Neuronal stem cell (in vitro differentiated cells): Measurements from ENCODE around the gene TRIM8.

Source experiments
- DNase-seq: peaks from one replicate; pipeline ENCODE4 v3.0.0-alpha.2; 2013; ENCODE audit warnings: low spot score
- H2AFZ ChIP-seq: one replicate; pipeline ENCODE4 v1.6.1; 2013; ENCODE audit warnings: mild to moderate bottlenecking, low read length, inconsistent platforms
- H2AK5ac ChIP-seq: 2 replicates; pipeline ENCODE4 v1.6.1; 2013; ENCODE audit warnings: low read depth, mild to moderate bottlenecking, inconsistent platforms, low read length, moderate library complexity, mixed read lengths
- H2BK120ac ChIP-seq: 2 replicates; pipeline ENCODE4 v1.6.1; 2013; ENCODE audit warnings: low read depth, mild to moderate bottlenecking, inconsistent platforms, low read length, moderate library complexity, mixed read lengths
- H2BK12ac ChIP-seq: one replicate; pipeline ENCODE4 v1.6.1; 2013; ENCODE audit warnings: low read length, inconsistent platforms
- H2BK15ac ChIP-seq: 2 replicates; pipeline ENCODE4 v1.6.1; 2013; ENCODE audit warnings: mild to moderate bottlenecking, low read length, inconsistent platforms, mixed read lengths
- H2BK5ac ChIP-seq: one replicate; pipeline ENCODE4 v1.6.1; 2013; ENCODE audit warnings: inconsistent platforms, mild to moderate bottlenecking, low read length, moderate library complexity
- H3K14ac ChIP-seq: one replicate; pipeline ENCODE4 v1.6.1; 2013; ENCODE audit warnings: low read length, inconsistent platforms
- H3K18ac ChIP-seq: 2 replicates; pipeline ENCODE4 v1.6.1; 2013; ENCODE audit warnings: low read length, inconsistent platforms
- H3K23ac ChIP-seq: 2 replicates; pipeline ENCODE4 v1.6.1; 2013; ENCODE audit warnings: low read depth, mild to moderate bottlenecking, mixed read lengths, low read length, inconsistent platforms; ENCODE audit not compliant: poor library complexity
- H3K27ac ChIP-seq: replicated peaks from 3 replicates; pipeline ENCODE4 v1.5.1; 2013; ENCODE audit warnings: low read length, inconsistent platforms
- H3K27me3 ChIP-seq, 3 experiments: 2 replicates each; pipeline ENCODE4 v1.6.1; 2013; ENCODE audit warnings: low read length in 3 of 3, mild to moderate bottlenecking in 2 of 3, inconsistent platforms in 1 of 3, low read depth in 1 of 3, mixed read lengths in 1 of 3, moderate library complexity in 1 of 3; ENCODE audit not compliant: control insufficient read depth in 3 of 3, insufficient read depth in 3 of 3
- H3K36me3 ChIP-seq, 2 donors: replicated peaks in 1 of 2; 2 replicates each; pipeline ENCODE4 v1.6.1; 2013; ENCODE audit warnings: low read length in 2 of 2; ENCODE audit not compliant: control insufficient read depth in 2 of 2, insufficient read depth in 2 of 2
- H3K4ac ChIP-seq: 2 replicates; pipeline ENCODE4 v1.6.1; 2013; ENCODE audit warnings: inconsistent platforms, mild to moderate bottlenecking, low read length, moderate library complexity
- H3K4me1 ChIP-seq, 2 donors: 1 replicate in 1 of 2; 2 replicates in 1 of 2; pipeline ENCODE4 v1.6.1; 2013; ENCODE audit warnings: low read length in 2 of 2, low read depth in 1 of 2; ENCODE audit not compliant: control insufficient read depth in 2 of 2, insufficient read depth in 1 of 2
- H3K4me2 ChIP-seq: one replicate; pipeline ENCODE4 v1.6.1; 2013; ENCODE audit warnings: mild to moderate bottlenecking, low read length, inconsistent platforms; ENCODE audit not compliant: insufficient read depth, poor library complexity, severe bottlenecking
- H3K4me3 ChIP-seq, 2 donors: 2 replicates each; pipeline ENCODE4 v1.5.1; 2013; ENCODE audit warnings: low read length in 2 of 2, mild to moderate bottlenecking in 2 of 2, inconsistent platforms in 1 of 2, moderate library complexity in 1 of 2
- H3K79me1 ChIP-seq: one replicate; pipeline ENCODE4 v1.6.1; 2013; ENCODE audit warnings: low read depth, mild to moderate bottlenecking, inconsistent platforms, low read length, moderate library complexity
- H3K9ac ChIP-seq: one replicate; pipeline ENCODE4 v1.6.1; 2013; ENCODE audit warnings: mild to moderate bottlenecking, low read depth, low read length, inconsistent platforms; ENCODE audit not compliant: poor library complexity
- H3K9me3 ChIP-seq, 2 donors: replicated peaks in 1 of 2; 2 replicates each; pipeline versions ENCODE3 to v1.6.1; 2013; ENCODE audit warnings: low read length in 2 of 2, mild to moderate bottlenecking in 2 of 2, inconsistent platforms in 1 of 2, low read depth in 1 of 2, mixed read lengths in 1 of 2, moderate library complexity in 1 of 2; ENCODE audit not compliant: control insufficient read depth in 2 of 2, insufficient read depth in 1 of 2
- H4K8ac ChIP-seq: one replicate; pipeline ENCODE4 v1.6.1; 2013; ENCODE audit warnings: low read depth, mild to moderate bottlenecking, inconsistent platforms, low read length, moderate library complexity
- H4K91ac ChIP-seq: one replicate; pipeline ENCODE4 v1.6.1; 2013; ENCODE audit warnings: low read length, low read depth, mild to moderate bottlenecking, inconsistent platforms; ENCODE audit not compliant: poor library complexity
- WGBS, 2 donors: extraction: QIAGEN DNeasy Blood & Tissue Kit; methylation state at CpG; one replicate each; pipeline ENCODE4 v1.1.7; 2013; ENCODE audit warnings: missing lambda C conversion rate in 2 of 2, mixed read lengths in 1 of 2; ENCODE audit not compliant: insufficient read length in 2 of 2, insufficient replicate concordance in 1 of 2; ENCODE audit errors: extremely low coverage in 2 of 2; 5-methylcytosine and 5-hydroxymethylcytosine counted together

TRIM8 gene

DNA sequence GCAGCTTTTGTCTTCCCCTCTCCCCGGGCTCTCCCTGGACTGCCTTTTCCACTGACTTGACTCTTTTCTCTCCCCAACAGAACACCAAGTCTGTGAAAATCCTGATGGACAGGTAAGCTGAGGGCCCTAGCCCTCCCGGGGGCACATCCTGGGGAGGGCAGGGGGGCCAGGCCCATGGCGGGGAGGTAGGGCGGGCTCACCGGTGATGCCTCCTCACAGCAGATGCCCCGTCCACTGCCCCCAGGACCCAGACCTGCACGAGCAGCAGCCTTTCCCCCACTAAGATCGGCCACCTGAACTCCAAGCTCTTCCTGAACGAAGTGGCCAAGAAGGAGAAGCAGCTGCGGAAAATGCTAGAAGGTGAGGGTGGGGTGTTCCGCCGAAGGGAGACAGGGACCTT lies 11.7 kb downstream of the TRIM8 start:
- no peak for DNase-seq
- peaks cover 10 to 19% of the 10 kb centered on the region in 2 donors for H3K4me1 ChIP-seq
- no peak overlapping the region for H3K18ac ChIP-seq
- H2BK15ac ChIP-seq: no peak overlapping the region
- no peak overlapping the region for H3K27ac ChIP-seq
- H2AK5ac ChIP-seq: no peak overlapping the region
- WGBS, 2 donors: no CpG with 5 or more reads among the region's 12 CpGs
- no peak overlapping the region for H3K9ac ChIP-seq
- H3K79me1 ChIP-seq: peaks cover 13% of the 10 kb centered on the region
- no peak overlapping the region for H4K8ac ChIP-seq
- no peaks in the 10 kb centered on the region for H3K27me3 ChIP-seq
- H4K91ac ChIP-seq: no peak overlapping the region
- no peak overlapping the region for H3K4me3 ChIP-seq
- no peak overlapping the region for H2BK5ac ChIP-seq
- H3K4ac ChIP-seq: no peak overlapping the region
- H3K4me2 ChIP-seq: no peak overlapping the region
- peaks cover 24 to 83% of the 10 kb centered on the region in 2 donors for H3K36me3 ChIP-seq
- no peak overlapping the region for H2AFZ ChIP-seq
- H2BK12ac ChIP-seq: no peak overlapping the region
- no peak overlapping the region for H3K23ac ChIP-seq
- H3K14ac ChIP-seq: no peak overlapping the region
- no peak overlapping the region for H2BK120ac ChIP-seq
- no peaks in the 10 kb centered on the region for H3K9me3 ChIP-seq

DNA sequence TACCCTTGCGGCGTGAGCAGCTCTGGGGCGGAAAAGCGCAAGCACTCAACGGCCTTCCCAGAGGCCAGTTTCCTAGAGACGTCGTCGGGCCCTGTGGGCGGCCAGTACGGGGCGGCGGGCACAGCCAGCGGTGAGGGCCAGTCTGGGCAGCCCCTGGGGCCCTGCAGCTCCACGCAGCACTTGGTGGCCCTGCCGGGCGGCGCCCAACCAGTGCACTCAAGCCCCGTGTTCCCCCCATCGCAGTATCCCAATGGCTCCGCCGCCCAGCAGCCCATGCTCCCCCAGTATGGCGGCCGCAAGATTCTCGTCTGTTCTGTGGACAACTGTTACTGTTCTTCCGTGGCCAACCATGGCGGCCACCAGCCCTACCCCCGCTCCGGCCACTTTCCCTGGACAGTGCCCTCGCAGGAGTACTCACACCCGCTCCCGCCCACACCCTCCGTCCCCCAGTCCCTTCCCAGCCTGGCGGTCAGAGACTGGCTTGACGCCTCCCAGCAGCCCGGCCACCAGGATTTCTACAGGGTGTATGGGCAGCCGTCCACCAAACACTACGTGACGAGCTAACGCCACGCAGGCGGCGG lies 12.6 kb downstream of the TRIM8 start:
- no peak overlapping the region for H3K27ac ChIP-seq
- no peak overlapping the region for H4K8ac ChIP-seq
- H3K27me3 ChIP-seq: no peaks in the 10 kb centered on the region
- H2BK120ac ChIP-seq: no peak overlapping the region
- H3K36me3 ChIP-seq: peaks cover 24 to 74% of the 10 kb centered on the region in 2 donors
- H3K4me2 ChIP-seq: no peak overlapping the region
- no peak overlapping the region for H2BK15ac ChIP-seq
- peaks cover 13 to 19% of the 10 kb centered on the region in 2 donors for H3K4me1 ChIP-seq
- H2AK5ac ChIP-seq: peak overlapping the region; percentile 46
- no peak overlapping the region for H3K14ac ChIP-seq
- no peak overlapping the region for H4K91ac ChIP-seq
- H2BK12ac ChIP-seq: no peak overlapping the region
- no peak overlapping the region for H3K9ac ChIP-seq
- DNase-seq: no peak
- H3K4ac ChIP-seq: no peak overlapping the region
- H3K9me3 ChIP-seq: no peaks in the 10 kb centered on the region
- H2AFZ ChIP-seq: no peak overlapping the region
- peak overlapping the region; percentile 38 for H3K18ac ChIP-seq
- WGBS, 2 donors: no CpG with 5 or more reads among the region's 42 CpGs
- H3K4me3 ChIP-seq: peak overlapping the region in 1 of 2 donors; percentile 49
- no peak overlapping the region for H2BK5ac ChIP-seq
- no peak overlapping the region for H3K23ac ChIP-seq
- peaks cover 6% of the 10 kb centered on the region for H3K79me1 ChIP-seq

DNA sequence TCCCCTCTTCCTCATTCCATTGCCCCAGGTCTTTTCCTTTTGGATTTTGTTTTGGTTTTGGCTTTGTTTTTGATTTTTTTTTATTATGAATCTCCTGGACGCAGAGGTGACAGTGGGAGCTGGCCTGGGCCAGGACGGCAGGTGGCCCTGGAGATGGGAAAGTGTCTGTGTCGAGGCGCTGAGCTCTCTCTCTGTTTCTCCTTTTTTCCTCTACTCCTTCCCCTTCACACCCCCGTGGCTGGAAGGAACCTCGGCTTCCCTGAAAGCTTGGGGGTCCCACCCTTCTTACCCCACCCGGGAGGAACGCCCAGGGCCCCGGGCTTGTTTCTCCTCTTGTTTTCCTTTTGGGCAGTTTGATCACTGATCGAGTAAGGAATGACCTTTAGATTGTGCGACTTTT lies 13.2 kb downstream of the TRIM8 start:
- Histone ChIP-seq H4K8ac (no peak overlapping the region), H3K27ac (no peak overlapping the region), H3K4me1 (peaks cover 13 to 14% of the 10 kb centered on the region in 2 donors), H3K23ac (no peak overlapping the region), H3K27me3 (no peaks in the 10 kb centered on the region), H2AFZ (no peak overlapping the region), H3K9me3 (no peaks in the 10 kb centered on the region), H4K91ac (no peak overlapping the region), H3K4me2 (no peak overlapping the region), H3K9ac (no peak overlapping the region), H2BK12ac (no peak overlapping the region), H2BK5ac (no peak overlapping the region), H3K4ac (no peak overlapping the region), H3K14ac (no peak overlapping the region), H2BK15ac (no peak overlapping the region), H2AK5ac (no peak overlapping the region), H3K36me3 (peaks cover 24 to 68% of the 10 kb centered on the region in 2 donors), H3K4me3 (no peak overlapping the region), H2BK120ac (no peak overlapping the region), H3K18ac (no peak overlapping the region), H3K79me1 (peaks cover 6% of the 10 kb centered on the region)
- no CpG with 5 or more reads among the region's 11 CpGs for WGBS, 2 donors
- DNase-seq: no peak

DNA sequence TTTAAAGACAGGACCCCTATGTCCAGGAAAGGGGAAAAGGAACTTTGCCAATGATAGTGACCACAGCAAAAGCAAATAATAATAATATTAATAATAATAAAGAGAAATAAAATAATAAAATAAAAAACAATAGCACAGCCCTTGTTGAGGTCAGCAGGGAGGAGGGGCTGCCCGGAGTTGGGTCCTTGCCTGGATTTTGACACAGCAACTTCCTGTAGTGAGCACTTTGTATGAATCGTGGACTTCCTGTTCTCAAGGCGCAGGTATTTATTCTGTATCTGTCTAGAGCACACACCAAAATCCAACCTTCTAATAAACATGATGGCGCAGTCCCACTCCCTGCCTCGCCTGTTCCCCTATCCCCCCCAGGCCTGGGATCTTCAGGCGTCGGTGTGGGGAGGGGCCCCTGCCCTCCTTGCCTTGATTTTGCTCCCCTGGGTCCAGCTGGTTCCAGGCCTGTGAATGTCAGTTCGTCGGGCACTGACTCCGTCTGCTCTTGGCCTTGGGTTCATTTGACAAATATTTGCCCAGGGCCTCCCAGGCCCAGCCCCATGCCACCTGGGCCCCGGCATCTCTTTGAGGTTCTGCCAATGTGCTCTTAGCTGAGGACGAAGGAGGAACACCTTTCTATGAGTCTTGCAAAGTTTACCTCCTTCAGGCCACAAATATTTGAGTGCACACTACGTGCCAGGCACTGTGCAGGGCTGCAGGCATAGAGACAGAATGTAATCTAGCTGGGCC lies 13.9 kb downstream of the TRIM8 start:
- H3K79me1 ChIP-seq: peaks cover 6% of the 10 kb centered on the region
- no peak overlapping the region for H2BK120ac ChIP-seq
- no peak overlapping the region for H3K4me2 ChIP-seq
- no peak overlapping the region for H3K9ac ChIP-seq
- H3K14ac ChIP-seq: no peak overlapping the region
- H3K4me1 ChIP-seq: peaks cover 12 to 13% of the 10 kb centered on the region in 2 donors
- H3K18ac ChIP-seq: no peak overlapping the region
- no peak overlapping the region for H2BK12ac ChIP-seq
- no peak overlapping the region for H4K8ac ChIP-seq
- peaks cover 24 to 61% of the 10 kb centered on the region in 2 donors for H3K36me3 ChIP-seq
- no peak overlapping the region for H3K27ac ChIP-seq
- DNase-seq: no peak
- no peak overlapping the region for H2AFZ ChIP-seq
- H2AK5ac ChIP-seq: no peak overlapping the region
- H3K9me3 ChIP-seq: no peaks in the 10 kb centered on the region
- no peak overlapping the region for H4K91ac ChIP-seq
- H2BK5ac ChIP-seq: no peak overlapping the region
- no peaks in the 10 kb centered on the region for H3K27me3 ChIP-seq
- H3K4me3 ChIP-seq: no peak overlapping the region
- H3K4ac ChIP-seq: no peak overlapping the region
- no peak overlapping the region for H2BK15ac ChIP-seq
- no CpG with 5 or more reads among the region's 13 CpGs for WGBS, 2 donors
- H3K23ac ChIP-seq: no peak overlapping the region
